H1 (cell line): Measurements from ENCODE around the gene TUT4. TPM values are rescaled to one million over a fixed set of nuclear protein-coding genes. Genes with fewer than 3 reads are reported as not detected.

Experiments
- CTCF ChIA-PET: fragments of 300-600 bp; sonication (Branson Sonifier 250); formaldehyde crosslinking; loops from one replicate; lab custom pipeline; 2021; ENCODE audit not compliant: partially characterized antibody; lab: Charles Lee
- POLR2A ChIA-PET: fragments of 300-600 bp; sonication (Branson Sonifier 250); formaldehyde crosslinking; loops from one replicate; lab custom pipeline; 2021; ENCODE audit warnings: inconsistent platforms; ENCODE audit not compliant: partially characterized antibody; lab: Charles Lee
- DNase-seq, 2 experiments: peaks; one replicate each; pipeline versions ENCODE4 v3.0.0 to v3.0.0-alpha.2; 2010 to 2022; ENCODE audit warnings: low spot score in 2 of 2, low read depth in 1 of 2, mixed read lengths in 1 of 2
- FAIRE-seq: peaks from 2 replicates; lab custom pipeline; 2011; peaks lifted over from hg19 to GRCh38; lab: Jason Lieb, UNC
- H2AFZ ChIP-seq: 2 replicates; pipeline ENCODE4 v1.8.1; 2012; ENCODE audit warnings: low read length, inconsistent platforms
- H2AK5ac ChIP-seq: 2 replicates; pipeline ENCODE4 v1.6.1; 2013; ENCODE audit warnings: low read depth, low read length
- H2BK120ac ChIP-seq: replicated peaks from 2 replicates; pipeline ENCODE3; 2013; ENCODE audit warnings: low read depth, low read length, inconsistent platforms
- H2BK12ac ChIP-seq: 2 replicates; pipeline ENCODE4 v1.6.1; 2013; ENCODE audit warnings: low read depth, low read length
- H2BK15ac ChIP-seq: 2 replicates; pipeline ENCODE4 v1.6.1; 2013; ENCODE audit warnings: low read length
- H2BK20ac ChIP-seq: 2 replicates; pipeline ENCODE4 v1.6.1; 2013; ENCODE audit warnings: low read length
- H2BK5ac ChIP-seq: 2 replicates; pipeline ENCODE4 v1.6.1; 2013; ENCODE audit warnings: low read depth, low read length
- H3K14ac ChIP-seq: 2 replicates; pipeline ENCODE4 v1.6.1; 2013; ENCODE audit warnings: inconsistent platforms; ENCODE audit not compliant: insufficient read length
- H3K18ac ChIP-seq: 2 replicates; pipeline ENCODE4 v1.6.1; 2013; ENCODE audit warnings: low read length; ENCODE audit errors: extremely low read depth
- H3K23ac ChIP-seq: 2 replicates; pipeline ENCODE4 v1.6.1; 2013; ENCODE audit warnings: inconsistent platforms; ENCODE audit not compliant: insufficient read length
- H3K23me2 ChIP-seq: 2 replicates; pipeline ENCODE4 v1.6.1; 2013; ENCODE audit warnings: low read depth, low read length
- H3K27ac ChIP-seq: 2 replicates; pipeline ENCODE4 v1.6.1; 2011; ENCODE audit warnings: low read depth, low read length, inconsistent platforms
- H3K27me3 ChIP-seq, 4 experiments: replicated peaks in 1 of 4; 1 replicate in 1 of 4; 2 replicates in 3 of 4; pipeline versions ENCODE4 v1.6.1 to v1.8.1; 2011 to 2013; ENCODE audit warnings: low read length in 3 of 4, mild to moderate bottlenecking in 3 of 4, inconsistent platforms in 2 of 4, mixed read lengths in 2 of 4, moderate library complexity in 1 of 4; ENCODE audit not compliant: control insufficient read depth in 3 of 4, insufficient read depth in 3 of 4; ENCODE audit errors: extremely low read depth in 1 of 4
- H3K36me3 ChIP-seq, 4 experiments: 2 replicates each; pipeline versions ENCODE4 v1.6.1 to v1.8.1; 2011 to 2013; ENCODE audit warnings: mild to moderate bottlenecking in 4 of 4, low read length in 3 of 4, moderate library complexity in 2 of 4, control low read depth in 1 of 4, inconsistent platforms in 1 of 4; ENCODE audit not compliant: insufficient read depth in 4 of 4, control insufficient read depth in 2 of 4
- H3K4ac ChIP-seq: replicated peaks from 2 replicates; pipeline ENCODE3; 2013; ENCODE audit warnings: low read length, low read depth, mixed read lengths, inconsistent platforms; ENCODE audit not compliant: insufficient read length
- H3K4me1 ChIP-seq, 4 experiments: replicated peaks in 1 of 4; 1 replicate in 1 of 4; 2 replicates in 3 of 4; pipeline versions ENCODE4 v1.6.1 to v1.8.1; 2011 to 2013; ENCODE audit warnings: low read length in 3 of 4, inconsistent platforms in 2 of 4, mixed read lengths in 1 of 4; ENCODE audit not compliant: insufficient read depth in 4 of 4, control insufficient read depth in 3 of 4
- H3K4me2 ChIP-seq, 2 experiments: 2 replicates each; pipeline versions ENCODE4 v1.6.1 to v1.8.1; 2011 to 2013; ENCODE audit warnings: low read depth in 2 of 2, low read length in 2 of 2, control low read depth in 1 of 2, inconsistent platforms in 1 of 2, mild to moderate bottlenecking in 1 of 2; ENCODE audit not compliant: insufficient read depth in 1 of 2
- H3K4me3 ChIP-seq, 4 experiments: fragments of 200-600, 300-600 bp in 1 of 4; sonication (generic), shearing (Covaris generic), sonication (Bioruptor Twin) in 1 of 4; 2 replicates each; pipeline versions ENCODE4 v1.5.1 to v1.8.1; 2011 to 2016; ENCODE audit warnings: low read length in 4 of 4, low read depth in 3 of 4, control low read depth in 2 of 4, inconsistent platforms in 2 of 4, mild to moderate bottlenecking in 2 of 4, mixed read lengths in 1 of 4, moderate library complexity in 1 of 4; ENCODE audit not compliant: insufficient read depth in 2 of 4; ENCODE audit errors: extremely low read depth in 1 of 4
- H3K56ac ChIP-seq: replicated peaks from 2 replicates; pipeline ENCODE3; 2013; ENCODE audit warnings: low read depth, mild to moderate bottlenecking, mixed read lengths, low read length, inconsistent platforms; ENCODE audit not compliant: insufficient read length
- H3K79me1 ChIP-seq: 2 replicates; pipeline ENCODE4 v1.6.1; 2013; ENCODE audit warnings: low read depth, low read length, control low read depth
- H3K79me2 ChIP-seq, 2 experiments: 2 replicates each; pipeline versions ENCODE4 v1.6.1 to v1.8.1; 2012 to 2013; ENCODE audit warnings: low read length in 2 of 2, mild to moderate bottlenecking in 2 of 2, inconsistent platforms in 1 of 2; ENCODE audit not compliant: insufficient read depth in 2 of 2, control insufficient read depth in 1 of 2
- H3K9ac ChIP-seq, 4 experiments: replicated peaks in 1 of 4; 1 replicate in 1 of 4; 2 replicates in 3 of 4; pipeline versions ENCODE4 v1.6.1 to v1.8.1; 2011 to 2013; ENCODE audit warnings: low read depth in 3 of 4, low read length in 3 of 4, control low read depth in 2 of 4, mild to moderate bottlenecking in 2 of 4, moderate library complexity in 2 of 4, inconsistent platforms in 1 of 4; ENCODE audit errors: extremely low read depth in 1 of 4
- H3K9me3 ChIP-seq, 2 experiments: 2 replicates each; pipeline versions ENCODE4 v1.6.1 to v1.8.1; 2012 to 2013; ENCODE audit warnings: mild to moderate bottlenecking in 2 of 2, moderate library complexity in 2 of 2, control low read depth in 1 of 2, inconsistent platforms in 1 of 2, low read depth in 1 of 2, low read length in 1 of 2, mixed read lengths in 1 of 2; ENCODE audit not compliant: insufficient read depth in 2 of 2
- H4K20me1 ChIP-seq, 2 experiments: replicated peaks in 1 of 2; 2 replicates each; pipeline versions ENCODE3 to v1.8.1; 2011 to 2013; ENCODE audit warnings: inconsistent platforms in 2 of 2, low read length in 2 of 2, mild to moderate bottlenecking in 1 of 2; ENCODE audit not compliant: insufficient read depth in 2 of 2, control insufficient read depth in 1 of 2
- H4K5ac ChIP-seq: 2 replicates; pipeline ENCODE4 v1.6.1; 2013; ENCODE audit warnings: low read length, low read depth, mixed read lengths, inconsistent platforms; ENCODE audit not compliant: insufficient read length
- H4K8ac ChIP-seq: 2 replicates; pipeline ENCODE4 v1.8.0; 2013; ENCODE audit warnings: mild to moderate bottlenecking, moderate library complexity, low read length, inconsistent platforms; ENCODE audit not compliant: insufficient read depth; ENCODE audit errors: extremely low read depth
- H4K91ac ChIP-seq: replicated peaks from 2 replicates; pipeline ENCODE3; 2013; ENCODE audit warnings: low read length, mixed read lengths, inconsistent platforms; ENCODE audit not compliant: insufficient read length
- BACH1 ChIP-seq: IDR thresholded peaks from 2 replicates; pipeline ENCODE4 v1.6.1; 2012; ENCODE audit warnings: low read length, improper control_type of control experiment
- CEBPB ChIP-seq: IDR thresholded peaks from 2 replicates; pipeline ENCODE4 v1.6.1; 2012; ENCODE audit warnings: low read depth, low read length
- KDM1A ChIP-seq: fragments of 200-600, 300-600 bp; sonication (generic); IDR thresholded peaks from 2 replicates; pipeline ENCODE4 v1.7.1; 2016; ENCODE audit warnings: mild to moderate bottlenecking, low read length, borderline replicate concordance
- KDM5A ChIP-seq: fragments of 200-600 bp; IDR thresholded peaks from 2 replicates; pipeline ENCODE4 v1.7.1; 2012; ENCODE audit warnings: mild to moderate bottlenecking, low read length, inconsistent platforms, mixed read lengths
- PHF8 ChIP-seq: fragments of 200-600 bp; sonication (generic); conservative IDR thresholded peaks from 2 replicates; pipeline ENCODE4 v1.7.1; 2012; ENCODE audit warnings: low read depth, mild to moderate bottlenecking, inconsistent platforms, low read length, moderate library complexity
- POLR2AphosphoS5 ChIP-seq: IDR thresholded peaks from 2 replicates; pipeline ENCODE4 v1.6.1; 2011; ENCODE audit warnings: low read depth, low read length
- SIX5 ChIP-seq: IDR thresholded peaks from 2 replicates; pipeline ENCODE4 v1.6.1; 2011; ENCODE audit warnings: mild to moderate bottlenecking, low read depth, low read length
- SUZ12 ChIP-seq: fragments of 200-600 bp; sonication (generic); IDR thresholded peaks from 2 replicates; pipeline ENCODE4 v1.6.1; 2012; ENCODE audit warnings: mild to moderate bottlenecking, inconsistent platforms, low read length, moderate library complexity, mixed read lengths
- TCF12 ChIP-seq: IDR thresholded peaks from 2 replicates; pipeline ENCODE4 v1.6.1; 2011; ENCODE audit warnings: low read depth, mild to moderate bottlenecking, low read length
- WGBS, 2 experiments: shearing (Covaris generic) in 1 of 2; methylation state at CpG; one replicate each; pipeline versions ENCODE4 v1.1.6 to v1.1.7; 2013 to 2015; ENCODE audit warnings: low lambda C conversion rate in 2 of 2, mixed read lengths in 2 of 2, inconsistent platforms in 1 of 2, low coverage in 1 of 2, missing lambda C conversion rate in 1 of 2; ENCODE audit not compliant: insufficient replicate concordance in 2 of 2, insufficient coverage in 1 of 2, insufficient read length in 1 of 2; ENCODE audit errors: extremely low coverage in 1 of 2, missing lambda C conversion rate in 1 of 2; 5-methylcytosine and 5-hydroxymethylcytosine counted together
- polyA plus RNA-seq, 7 experiments: library from polyadenylated mRNA; depleted of rRNA in 3 of 7; stranded (reverse) in 5 of 7; unstranded in 2 of 7; fragments of >200 nt in 5 of 7; fragments of 200-250 nt in 2 of 7; gene quantifications; 1 replicate in 5 of 7; 2 replicates in 1 of 7; 4 replicates in 1 of 7; pipeline versions ENCODE4 v1.2.1 to v1.2.3, GENCODE V29; 2011 to 2013; ENCODE audit warnings: missing spikeins in 2 of 7, mixed read lengths in 2 of 7
- total RNA-seq: library from RNA; stranded (reverse); fragmentation: NEBNext Ultra II Directional; extraction: Animal tissue kit (Norgen Biotek cat#: 25700); gene quantifications from 2 replicates; pipeline ENCODE4 v1.2.1, GENCODE V29; 2021

Gene TUT4
- total and polyA plus RNA-seq, 2 of the 8 experiments (the other 6 are each of a cell fraction or from before 2014, with no cell fraction given): 54.5 to 63.3 TPM

GRCh38 chr1:52554267-52554640, 1.4 kb upstream of the TUT4 start:
- Histone ChIP-seq H3K9me3 (no peaks in the 10 kb centered on the region), H2BK20ac (0 out of 2 replicates have a peak overlapping the region, but pooled peaks have one; percentile 10), H4K20me1 (peaks cover 0 to 7% of the 10 kb centered on the region in 2 experiments), H3K4me1 (peaks cover 3 to 11% (median 9%) of the 10 kb centered on the region in 4 experiments; a peak in 5 of 7 replicates), H3K27me3 (no peaks in the 10 kb centered on the region), H2BK120ac (no peak overlapping the region), H3K79me2 (peaks cover 8 to 32% of the 10 kb centered on the region in 2 experiments; a peak in 3 of 4 replicates), H3K23me2 (peaks cover 16% of the 10 kb centered on the region), H2BK12ac (peak overlapping the region; percentile 62), H2AK5ac (0 out of 2 replicates have a peak overlapping the region, but pooled peaks have one; percentile 88), H3K56ac (no peak overlapping the region), H3K4me2 (peak overlapping the region; percentile 67 to 99), H3K14ac (no peak overlapping the region), H3K27ac (no peak overlapping the region), H3K36me3 (no peaks in the 10 kb centered on the region), H4K91ac (no peak overlapping the region), H2BK15ac (no peak overlapping the region), H3K79me1 (peaks cover 3% of the 10 kb centered on the region; the same call in 1 of the 2 replicates), H3K18ac (peak overlapping the region; percentile 21; the same call in 1 of the 2 replicates), H2AFZ (peak overlapping the region; percentile 56; the same call in 1 of the 2 replicates), H4K8ac (no peak overlapping the region), H3K9ac (peak overlapping the region in 3 of 4 experiments; percentile 0 to 79 (median 11); a peak in 3 of 7 replicates), H4K5ac (no peak overlapping the region), H2BK5ac (no peak overlapping the region), H3K4me3 (peak overlapping the region; percentile 72 to 94 (median 84)), H3K23ac (no peak overlapping the region), H3K4ac (peak overlapping the region; percentile 12)
- ChIA-PET CTCF (interaction anchor here (0.6 to 1.5 kb wide), 4 partner anchors 12 to 349 kb away, joined by 3 to 4 read pairs (median 4); no protein-coding TSS in a partner anchor), POLR2A (interaction anchor here (0.9 to 2.2 kb wide), 7 partner anchors 14 to 150 kb away, joined by 3 to 12 read pairs (median 4); partner anchors contain the start of genes ORC1 and PRPF38A)
- WGBS, 2 experiments: 26% methylated on average over 6 of the region's 6 CpGs; no CpG with 5 or more reads in 1 of the 2 experiments
- TF ChIP-seq SIX5: no peak
- TF ChIP-seq SUZ12: no peak
- TF ChIP-seq BACH1: no peak
- TF ChIP-seq KDM5A: no peak
- TF ChIP-seq KDM1A: no peak
- no peak for TF ChIP-seq PHF8
- no peak for TF ChIP-seq POLR2AphosphoS5
- no peak for TF ChIP-seq TCF12
- TF ChIP-seq CEBPB: no peak
- no peak for DNase-seq
- no peak for FAIRE-seq
